GM12872 (cell line): ENCODE data around the gene SFXN5.

Experiments
- TF ChIP-seq, protein P1 (sequence below): IDR thresholded peaks from 3 replicates; pipeline ENCODE4 v1.5.1; 2011; ENCODE audit warnings: low read depth, mild to moderate bottlenecking, low read length, moderate library complexity; ENCODE audit not compliant: insufficient read depth

SFXN5 gene

DNA sequence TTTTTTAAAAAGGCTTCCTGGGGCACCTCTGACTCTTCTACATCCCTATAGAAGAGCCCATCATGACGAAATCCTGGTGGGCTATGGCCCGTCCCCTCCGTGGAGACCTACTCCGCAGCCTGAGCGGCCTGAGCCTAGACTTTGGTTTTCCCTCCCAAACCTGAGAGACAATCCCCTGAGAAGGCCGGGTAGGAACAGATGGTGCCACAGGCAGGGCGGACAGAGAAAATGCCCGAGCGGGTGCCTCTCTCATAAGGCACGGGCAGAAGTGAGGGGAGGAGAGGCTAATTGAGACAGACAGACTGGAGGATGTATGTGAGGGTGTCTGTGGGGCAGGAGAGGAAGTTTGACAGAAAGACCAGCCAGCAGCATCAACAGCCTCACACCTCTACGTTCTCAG is 20.2 kb upstream of the SFXN5 start:
- TF ChIP-seq, protein P1, sequence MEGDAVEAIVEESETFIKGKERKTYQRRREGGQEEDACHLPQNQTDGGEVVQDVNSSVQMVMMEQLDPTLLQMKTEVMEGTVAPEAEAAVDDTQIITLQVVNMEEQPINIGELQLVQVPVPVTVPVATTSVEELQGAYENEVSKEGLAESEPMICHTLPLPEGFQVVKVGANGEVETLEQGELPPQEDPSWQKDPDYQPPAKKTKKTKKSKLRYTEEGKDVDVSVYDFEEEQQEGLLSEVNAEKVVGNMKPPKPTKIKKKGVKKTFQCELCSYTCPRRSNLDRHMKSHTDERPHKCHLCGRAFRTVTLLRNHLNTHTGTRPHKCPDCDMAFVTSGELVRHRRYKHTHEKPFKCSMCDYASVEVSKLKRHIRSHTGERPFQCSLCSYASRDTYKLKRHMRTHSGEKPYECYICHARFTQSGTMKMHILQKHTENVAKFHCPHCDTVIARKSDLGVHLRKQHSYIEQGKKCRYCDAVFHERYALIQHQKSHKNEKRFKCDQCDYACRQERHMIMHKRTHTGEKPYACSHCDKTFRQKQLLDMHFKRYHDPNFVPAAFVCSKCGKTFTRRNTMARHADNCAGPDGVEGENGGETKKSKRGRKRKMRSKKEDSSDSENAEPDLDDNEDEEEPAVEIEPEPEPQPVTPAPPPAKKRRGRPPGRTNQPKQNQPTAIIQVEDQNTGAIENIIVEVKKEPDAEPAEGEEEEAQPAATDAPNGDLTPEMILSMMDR, result no peak

DNA sequence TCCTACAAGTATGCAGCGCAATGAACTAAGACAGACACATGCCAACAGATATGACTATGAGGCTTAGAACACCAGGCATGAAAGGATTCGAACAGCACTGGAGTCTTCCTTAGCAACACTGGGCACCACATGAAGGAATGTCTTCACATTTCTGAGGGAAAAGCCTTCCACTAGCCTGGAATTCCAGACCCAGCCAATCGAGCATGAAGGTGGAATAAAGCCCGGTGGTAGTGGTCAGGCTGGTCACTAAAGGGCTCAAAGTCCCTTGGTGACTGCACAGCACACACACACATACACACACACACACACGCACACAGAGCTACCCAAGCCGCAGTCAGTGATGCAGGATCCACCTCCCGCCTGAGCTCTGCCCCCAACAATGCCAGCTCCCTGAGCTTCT is 19.7 kb upstream of the SFXN5 start:
- TF ChIP-seq, protein P1, result no peak

DNA sequence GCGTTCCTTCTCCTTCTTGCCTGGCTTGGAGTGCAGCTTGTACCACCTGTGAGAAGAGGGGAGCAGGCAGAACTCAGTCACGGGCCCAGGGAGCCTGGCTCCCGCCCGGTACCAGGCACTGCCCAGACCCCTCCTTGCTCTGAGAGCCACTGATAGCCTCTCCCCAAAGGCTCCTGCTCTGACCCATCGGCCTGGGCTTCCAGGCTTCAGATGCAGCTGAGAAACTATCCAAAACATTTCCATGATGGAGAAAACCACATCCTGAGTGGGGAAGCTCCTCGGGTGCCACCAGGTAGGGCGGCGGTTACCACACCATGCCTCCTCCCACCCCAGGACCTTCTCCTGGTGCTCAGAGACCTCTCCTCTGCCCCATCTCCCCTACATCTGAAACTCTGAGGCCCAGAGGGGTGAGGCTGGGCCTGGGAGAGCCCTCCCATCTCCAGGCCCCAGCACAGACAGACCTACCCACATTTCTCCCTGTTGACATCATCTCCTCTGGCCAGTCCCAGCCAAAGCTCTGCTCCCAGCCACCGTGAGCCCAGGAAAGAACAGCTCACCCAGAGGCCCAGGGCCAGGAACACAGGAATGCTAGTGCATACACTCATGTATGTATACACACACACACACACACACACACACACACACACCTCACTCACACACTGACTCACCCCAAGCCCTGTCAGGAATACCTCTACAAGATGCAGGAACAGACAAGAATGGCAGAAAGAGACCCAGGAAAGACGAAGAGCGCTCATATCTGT is 17.9 kb upstream of the SFXN5 start:
- TF ChIP-seq, protein P1, result no peak

- TF ChIP-seq, protein P1, result no peak
Observed at GRCh38 chr2:73088703-73089102, 17.2 kb upstream of the SFXN5 start.

DNA sequence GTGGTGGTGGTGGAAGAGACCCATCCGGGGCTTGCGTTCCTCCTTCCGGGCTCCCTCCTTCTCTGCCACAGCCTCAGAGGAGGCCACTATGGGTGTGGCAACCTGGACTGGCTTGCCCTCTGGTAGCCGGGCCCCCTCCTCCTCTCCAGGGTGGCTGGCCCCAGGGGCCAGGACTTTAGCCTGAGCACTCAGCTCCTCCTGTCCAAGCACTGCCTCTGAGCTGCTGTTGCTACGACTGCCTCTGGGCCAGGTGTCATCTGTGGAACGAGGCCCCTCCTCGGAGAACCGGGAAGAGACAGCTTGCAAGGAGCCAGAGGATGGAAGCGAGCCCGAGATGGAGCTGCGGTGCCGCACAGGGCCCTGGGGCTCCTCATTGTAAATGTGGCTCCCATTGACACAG is 16.7 kb upstream of the SFXN5 start:
- TF ChIP-seq, protein P1, result no peak

DNA sequence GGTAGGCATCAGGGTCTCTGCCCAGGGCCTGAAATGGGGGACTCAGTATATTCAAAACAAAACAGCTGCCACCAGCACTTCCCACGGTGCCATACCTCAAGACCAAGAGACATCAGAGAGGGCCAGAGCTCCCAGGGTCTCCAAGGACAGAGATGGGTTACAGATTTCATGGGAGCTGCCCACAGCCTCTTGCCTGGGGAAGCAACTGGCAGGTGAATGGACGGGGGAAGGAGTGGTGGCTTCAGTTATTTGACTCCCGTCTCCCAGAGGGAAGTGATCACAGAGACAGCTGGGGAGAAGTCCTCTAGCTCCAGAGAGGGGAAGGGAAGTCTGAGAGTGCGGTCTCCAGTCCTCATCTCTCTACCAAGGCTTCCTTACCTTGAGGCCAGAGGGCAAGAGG is 15.8 kb upstream of the SFXN5 start:
- TF ChIP-seq, protein P1, result no peak

GRCh38 chr2:73085691-73086090 is 14.2 kb upstream of the SFXN5 start:
- TF ChIP-seq, protein P1, result peak; percentile 94

DNA sequence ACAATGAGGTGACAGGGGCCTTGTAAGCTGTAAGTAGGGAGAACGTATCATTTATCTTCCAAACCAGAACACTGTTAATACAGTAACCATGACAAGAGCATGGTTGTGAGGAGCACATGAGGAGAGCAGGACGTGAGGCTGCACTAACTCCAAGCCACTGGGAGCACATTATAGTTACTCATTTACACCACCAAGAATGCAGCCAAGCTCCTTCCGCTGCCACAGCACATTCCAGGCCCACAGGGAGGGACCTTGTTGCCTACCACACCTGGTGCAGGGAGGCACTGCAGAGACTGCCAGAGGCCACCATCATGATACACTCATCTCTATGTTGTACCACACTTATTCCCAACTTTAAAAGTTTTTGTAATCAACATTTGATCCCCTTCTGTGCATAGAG is 13.5 kb upstream of the SFXN5 start:
- TF ChIP-seq, protein P1, result no peak
